ENCODE measurements around the gene CSF1.
A peak's percentile ranks its signal among the peaks of the same experiment; 100 is the strongest.

The CSF1 gene

GRCh38 chr1:109912873-109913272 lies 2.2 kb downstream of the CSF1 start:
- TF ChIP-seq CTCF (IDR thresholded peaks at IDR 0.05; ENCODE audit: extremely low read depth, insufficient read depth, missing control alignments), result no peak
- DNase-seq (ENCODE audit: low spot score), result no peak
- in situ Hi-C loops (cut with MboI; ENCODE audit: low pct_unique_long_range_greater_than_20kb, low sequenced_read_pairs, unreplicated experiment), result no loop called here

GRCh38 chr1:109913360-109913879 lies 2.8 kb downstream of the CSF1 start:
- in situ Hi-C loops (cut with MboI; ENCODE audit: low pct_unique_long_range_greater_than_20kb, low sequenced_read_pairs, unreplicated experiment), result no loop called here
- no peak for TF ChIP-seq CTCF (IDR thresholded peaks at IDR 0.05; ENCODE audit: extremely low read depth, insufficient read depth, missing control alignments)

GRCh38 chr1:109914587-109915240 lies 4.1 kb downstream of the CSF1 start:
- in situ Hi-C loops (cut with MboI; ENCODE audit: low pct_unique_long_range_greater_than_20kb, low sequenced_read_pairs, unreplicated experiment), result no loop called here
- DNase-seq (ENCODE audit: low spot score), result no peak
- TF ChIP-seq CTCF (IDR thresholded peaks at IDR 0.05; ENCODE audit: extremely low read depth, insufficient read depth, missing control alignments), result no peak

More at GRCh38 chr1:109913360-109913879, 2.8 kb downstream of the CSF1 start:
- no peak for DNase-seq (ENCODE audit: low spot score)

- in situ Hi-C loops (cut with MboI; ENCODE audit: low pct_unique_long_range_greater_than_20kb, low sequenced_read_pairs, unreplicated experiment), result no loop called here
- no peak for DNase-seq (ENCODE audit: low spot score)
These were observed 6.6 kb downstream of the CSF1 start for GRCh38 chr1:109917051-109917767.

GRCh38 chr1:109917768-109918606 lies 7.3 kb downstream of the CSF1 start:
- TF ChIP-seq CTCF (IDR thresholded peaks at IDR 0.05; ENCODE audit: extremely low read depth, insufficient read depth, missing control alignments), result peak; percentile 9
- in situ Hi-C loops (cut with MboI; ENCODE audit: low pct_unique_long_range_greater_than_20kb, low sequenced_read_pairs, unreplicated experiment), result no loop called here
- DNase-seq (ENCODE audit: low spot score), result no peak

More at GRCh38 chr1:109917051-109917767, 6.6 kb downstream of the CSF1 start:
- no peak for TF ChIP-seq CTCF (IDR thresholded peaks at IDR 0.05; ENCODE audit: extremely low read depth, insufficient read depth, missing control alignments)

GRCh38 chr1:109918671-109919070 lies 8.0 kb downstream of the CSF1 start:
- in situ Hi-C loops (cut with MboI; ENCODE audit: low pct_unique_long_range_greater_than_20kb, low sequenced_read_pairs, unreplicated experiment), result no loop called here
- TF ChIP-seq CTCF (IDR thresholded peaks at IDR 0.05; ENCODE audit: extremely low read depth, insufficient read depth, missing control alignments), result no peak

More at GRCh38 chr1:109918671-109919070, 8.0 kb downstream of the CSF1 start:
- no peak for DNase-seq (ENCODE audit: low spot score)
